ENCODE data around the gene WDR13. TPM values are rescaled to one million over a fixed set of nuclear protein-coding genes. Genes with fewer than 3 reads are reported as not detected.

WDR13 gene
- total RNA-seq, 2 experiments from 2014 or later = 40.3 to 55.6 TPM

DNA sequence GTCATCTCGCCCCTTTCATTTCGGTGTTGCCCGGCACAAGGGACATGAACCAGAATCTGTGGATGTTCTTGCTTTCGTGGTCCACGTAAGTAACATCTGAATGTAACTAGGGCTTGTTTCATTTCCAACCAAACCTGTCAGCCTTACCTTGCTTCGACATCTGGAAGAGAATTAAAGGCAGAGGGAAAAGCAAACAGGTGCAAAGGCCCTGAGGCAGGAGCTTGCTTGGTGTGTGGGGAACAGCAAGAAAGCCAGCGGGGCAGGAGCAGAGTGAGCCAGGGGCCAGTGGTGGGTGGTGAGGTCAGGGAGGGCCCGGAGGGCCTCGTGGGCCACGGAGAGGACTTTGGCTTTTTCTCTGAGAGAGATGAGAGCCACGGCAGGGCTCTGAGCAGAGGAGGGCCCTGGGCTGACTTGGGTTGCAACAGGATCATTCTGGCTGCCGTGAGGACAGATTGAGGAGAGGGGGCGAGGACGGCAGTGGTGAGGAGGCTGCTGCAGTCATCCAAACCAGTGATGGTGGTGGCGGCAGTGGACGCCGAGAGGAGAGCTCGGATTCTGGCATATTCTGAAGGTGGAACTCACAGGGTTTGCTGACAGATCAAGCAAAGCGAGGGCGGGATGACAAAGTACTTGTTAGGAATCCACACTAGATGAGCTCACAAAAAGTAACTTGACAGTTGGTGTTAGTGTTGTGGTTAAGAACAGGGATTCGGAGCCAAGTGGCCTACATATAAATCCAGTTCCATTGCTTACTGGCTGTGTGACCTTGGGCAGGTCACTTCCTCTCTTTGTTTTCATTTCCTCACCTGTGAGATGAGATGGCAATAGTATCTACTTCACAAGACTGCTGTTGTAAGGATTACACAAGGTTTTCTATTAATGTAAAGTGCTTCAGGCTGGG, 6.8 kb upstream of the WDR13 start:
- H4K20me1 ChIP-seq (ENCODE audit: insufficient read depth, low read length) = no peaks in the 10 kb centered on the region
- TF ChIP-seq, protein P1, sequence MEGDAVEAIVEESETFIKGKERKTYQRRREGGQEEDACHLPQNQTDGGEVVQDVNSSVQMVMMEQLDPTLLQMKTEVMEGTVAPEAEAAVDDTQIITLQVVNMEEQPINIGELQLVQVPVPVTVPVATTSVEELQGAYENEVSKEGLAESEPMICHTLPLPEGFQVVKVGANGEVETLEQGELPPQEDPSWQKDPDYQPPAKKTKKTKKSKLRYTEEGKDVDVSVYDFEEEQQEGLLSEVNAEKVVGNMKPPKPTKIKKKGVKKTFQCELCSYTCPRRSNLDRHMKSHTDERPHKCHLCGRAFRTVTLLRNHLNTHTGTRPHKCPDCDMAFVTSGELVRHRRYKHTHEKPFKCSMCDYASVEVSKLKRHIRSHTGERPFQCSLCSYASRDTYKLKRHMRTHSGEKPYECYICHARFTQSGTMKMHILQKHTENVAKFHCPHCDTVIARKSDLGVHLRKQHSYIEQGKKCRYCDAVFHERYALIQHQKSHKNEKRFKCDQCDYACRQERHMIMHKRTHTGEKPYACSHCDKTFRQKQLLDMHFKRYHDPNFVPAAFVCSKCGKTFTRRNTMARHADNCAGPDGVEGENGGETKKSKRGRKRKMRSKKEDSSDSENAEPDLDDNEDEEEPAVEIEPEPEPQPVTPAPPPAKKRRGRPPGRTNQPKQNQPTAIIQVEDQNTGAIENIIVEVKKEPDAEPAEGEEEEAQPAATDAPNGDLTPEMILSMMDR (conservative IDR thresholded peaks at IDR 0.05; ENCODE audit: low read length) = no peak
- TF ChIP-seq EZH2phosphoT487 (IDR thresholded peaks at IDR 0.05; ENCODE audit: borderline replicate concordance, low read depth, low read length) = no peak
- DNase-seq (ENCODE audit: low spot score) = no peak
- H3K4me1 ChIP-seq (ENCODE audit: insufficient read depth, low read length, poor library complexity, severe bottlenecking) = peaks cover 6% of the 10 kb centered on the region
- no peaks in the 10 kb centered on the region for H3K9me2 ChIP-seq (ENCODE audit: insufficient read depth, low read length)
- ChIA-PET POLR2A (interaction anchor here (0.6 to 1.3 kb wide), 2 partner anchors 18 to 19 kb away, joined by 3 to 5 read pairs; no protein-coding TSS in a partner anchor), CTCF (ENCODE audit: unreplicated experiment) (no interaction called here)
- H3K9me3 ChIP-seq (ENCODE audit: low read length) = no peaks in the 10 kb centered on the region
- BruUV-seq (replicated peaks) = no TSS peak
- H3K36me3 ChIP-seq (ENCODE audit: insufficient read depth, low read length) = no peaks in the 10 kb centered on the region
- intact Hi-C loops (cut with micrococcal nuclease; ENCODE audit: unreplicated experiment) = no loop called here
- no peak overlapping the region for H3K27ac ChIP-seq (ENCODE audit: low read depth, low read length, poor library complexity, severe bottlenecking)
- H3K4me3 ChIP-seq (ENCODE audit: low read depth, low read length, poor library complexity, severe bottlenecking) = no peak overlapping the region
- H3K79me2 ChIP-seq (ENCODE audit: insufficient read depth, low read depth, low read length) = no peaks in the 10 kb centered on the region
- H2AFZ ChIP-seq (ENCODE audit: low read length) = no peak overlapping the region
- H3K4me2 ChIP-seq (ENCODE audit: low read length) = no peak overlapping the region

DNA sequence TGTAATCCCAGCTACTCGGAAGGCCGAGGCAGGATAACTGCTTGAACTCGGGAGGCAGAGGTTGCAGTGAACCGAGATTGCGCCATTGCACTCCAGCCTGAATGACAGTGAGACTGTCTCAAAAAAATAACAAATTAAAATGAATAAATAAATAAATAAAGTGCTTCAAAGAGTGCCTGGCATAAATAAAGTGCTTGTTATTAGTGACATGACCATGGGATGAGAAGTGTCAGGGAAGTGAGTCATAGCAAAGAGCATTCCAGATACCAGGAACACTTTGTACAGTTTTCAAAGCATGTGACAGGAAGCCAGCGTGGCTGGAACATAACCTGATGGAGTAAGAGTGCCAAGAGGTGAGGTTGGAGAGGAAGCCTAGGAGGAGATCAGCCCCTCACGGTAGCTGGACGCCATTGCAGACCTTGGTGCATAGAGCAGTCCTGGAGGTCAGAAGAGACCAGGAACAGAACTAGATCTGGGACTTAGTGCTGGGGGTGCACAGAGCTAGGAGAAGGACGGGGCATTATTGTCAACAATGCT, 6.0 kb upstream of the WDR13 start:
- TF ChIP-seq, protein P1 (conservative IDR thresholded peaks at IDR 0.05; ENCODE audit: low read length) = no peak
- no peak for TF ChIP-seq EZH2phosphoT487 (IDR thresholded peaks at IDR 0.05; ENCODE audit: borderline replicate concordance, low read depth, low read length)
- ChIA-PET POLR2A (interaction anchor here (0.6 to 1.3 kb wide), 2 partner anchors 18 to 19 kb away, joined by 3 to 5 read pairs; no protein-coding TSS in a partner anchor), CTCF (ENCODE audit: unreplicated experiment) (no interaction called here)
- no peaks in the 10 kb centered on the region for H3K9me3 ChIP-seq (ENCODE audit: low read length)
- no peaks in the 10 kb centered on the region for H4K20me1 ChIP-seq (ENCODE audit: insufficient read depth, low read length)
- intact Hi-C loops (cut with micrococcal nuclease; ENCODE audit: unreplicated experiment) = no loop called here
- no peak overlapping the region for H3K4me3 ChIP-seq (ENCODE audit: low read depth, low read length, poor library complexity, severe bottlenecking)
- peaks cover 14% of the 10 kb centered on the region for H3K4me1 ChIP-seq (ENCODE audit: insufficient read depth, low read length, poor library complexity, severe bottlenecking)
- H2AFZ ChIP-seq (ENCODE audit: low read length) = no peak overlapping the region
- no TSS peak for BruUV-seq (replicated peaks)
- H3K4me2 ChIP-seq (ENCODE audit: low read length) = no peak overlapping the region
- no peaks in the 10 kb centered on the region for H3K79me2 ChIP-seq (ENCODE audit: insufficient read depth, low read depth, low read length)
- no peak for DNase-seq (ENCODE audit: low spot score)
- H3K9me2 ChIP-seq (ENCODE audit: insufficient read depth, low read length) = no peaks in the 10 kb centered on the region
- H3K36me3 ChIP-seq (ENCODE audit: insufficient read depth, low read length) = no peaks in the 10 kb centered on the region
- no peak overlapping the region for H3K27ac ChIP-seq (ENCODE audit: low read depth, low read length, poor library complexity, severe bottlenecking)

DNA sequence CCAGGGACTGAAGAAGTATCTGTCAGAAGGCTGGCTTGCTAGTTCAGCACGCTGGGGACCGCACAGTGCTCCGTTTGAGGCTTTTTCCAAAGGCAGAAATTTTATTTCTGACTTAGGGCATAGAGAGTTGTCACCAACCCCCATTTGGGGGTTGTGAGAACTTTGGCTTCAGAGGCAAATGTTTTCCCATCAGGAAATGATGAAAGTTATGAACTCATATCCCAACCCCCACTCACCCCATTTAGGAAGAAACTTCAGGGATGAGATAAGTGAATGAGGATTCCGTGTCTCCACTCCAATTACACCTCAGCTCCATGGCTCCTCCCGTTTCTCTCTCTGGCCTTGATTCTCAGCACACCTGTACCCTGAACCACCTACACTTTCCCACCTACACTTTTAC, 4.3 kb upstream of the WDR13 start:
- intact Hi-C loops (cut with micrococcal nuclease; ENCODE audit: unreplicated experiment) = no loop called here

More for the DNA sequence above, 4.3 kb upstream of the WDR13 start:
- ChIA-PET CTCF (ENCODE audit: unreplicated experiment) (no interaction called here), POLR2A (no interaction called here)
- BruUV-seq (replicated peaks) = no TSS peak
- Histone ChIP-seq H3K27ac (ENCODE audit: low read depth, low read length, poor library complexity, severe bottlenecking) (no peak overlapping the region), H3K9me3 (ENCODE audit: low read length) (no peaks in the 10 kb centered on the region), H3K36me3 (ENCODE audit: insufficient read depth, low read length) (no peaks in the 10 kb centered on the region), H2AFZ (ENCODE audit: low read length) (no peak overlapping the region), H3K4me2 (ENCODE audit: low read length) (no peak overlapping the region), H3K4me3 (ENCODE audit: low read depth, low read length, poor library complexity, severe bottlenecking) (no peak overlapping the region), H4K20me1 (ENCODE audit: insufficient read depth, low read length) (no peaks in the 10 kb centered on the region), H3K4me1 (ENCODE audit: insufficient read depth, low read length, poor library complexity, severe bottlenecking) (peaks cover 22% of the 10 kb centered on the region), H3K9me2 (ENCODE audit: insufficient read depth, low read length) (no peaks in the 10 kb centered on the region), H3K79me2 (ENCODE audit: insufficient read depth, low read depth, low read length) (no peaks in the 10 kb centered on the region)
- no peak for DNase-seq (ENCODE audit: low spot score)
- TF ChIP-seq, protein P1 (conservative IDR thresholded peaks at IDR 0.05; ENCODE audit: low read length) = no peak
- no peak for TF ChIP-seq EZH2phosphoT487 (IDR thresholded peaks at IDR 0.05; ENCODE audit: borderline replicate concordance, low read depth, low read length)

All from OCI-LY7 (cell line).